ENCODE data around the gene PGS1. TPM values are rescaled to one million over a fixed set of nuclear protein-coding genes. Genes with fewer than 3 reads are reported as not detected.

The PGS1 gene
- total RNA-seq, 1 donor from 2014 or later, result 50.2 TPM

GRCh38 chr17:78335209-78335608 is 43.2 kb upstream of the PGS1 start:
- TF ChIP-seq CTCF (IDR thresholded peaks at IDR 0.05; ENCODE audit: partially characterized antibody, unreplicated experiment), result no peak
- Mint-ChIP-seq H3K27ac (ENCODE audit: unreplicated experiment) (no peak overlapping the region), H3K4me3 (ENCODE audit: unreplicated experiment) (no peak overlapping the region), H3K9me3 (ENCODE audit: unreplicated experiment) (peaks cover 4% of the 10 kb centered on the region), H3K36me3 (ENCODE audit: unreplicated experiment) (no peaks in the 10 kb centered on the region), H3K4me1 (ENCODE audit: low read depth, unreplicated experiment) (no peaks in the 10 kb centered on the region), H3K27me3 (ENCODE audit: unreplicated experiment) (peaks cover 5% of the 10 kb centered on the region)
- DNase-seq, result no peak

DNA sequence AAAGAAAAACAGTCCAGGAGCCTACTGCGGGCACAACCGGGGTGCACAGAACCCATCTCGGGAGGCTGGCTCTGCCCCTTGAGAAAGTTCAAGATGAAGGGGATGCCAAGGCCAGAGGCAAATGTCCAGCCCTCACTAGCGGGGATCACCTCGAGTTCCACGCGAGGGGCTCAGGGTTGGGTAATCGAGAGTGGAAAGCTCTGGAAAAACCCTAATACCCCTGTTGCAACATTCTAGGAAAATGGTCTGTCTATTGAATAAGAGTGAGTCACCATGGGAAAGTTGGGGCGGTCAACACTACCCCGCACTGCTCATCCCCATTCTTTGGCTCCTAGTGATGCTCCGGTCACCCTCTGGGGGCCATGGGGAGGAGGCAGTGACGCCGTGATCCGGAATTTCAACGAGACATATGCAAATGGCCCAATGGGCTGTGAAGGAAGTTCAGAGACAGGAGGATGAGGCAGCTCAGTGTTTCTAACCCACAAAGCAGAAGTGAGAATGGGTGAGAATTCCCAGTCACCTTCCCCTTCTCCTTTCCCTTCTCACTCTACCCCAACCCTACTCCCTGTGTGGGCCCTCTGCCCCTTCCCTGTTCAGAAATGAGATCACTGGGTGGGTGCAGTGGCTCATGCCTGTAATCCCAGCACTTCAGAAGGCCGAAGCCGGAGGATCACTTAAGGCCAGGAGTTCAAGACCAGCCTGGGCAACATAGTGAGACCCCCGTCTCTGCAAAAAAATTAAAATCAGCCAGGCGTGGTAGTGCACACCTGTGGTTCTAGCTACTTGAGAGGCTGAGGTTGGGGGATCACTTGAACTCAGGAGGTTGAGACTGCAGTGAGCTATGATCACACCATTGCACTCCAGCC is 41.0 kb upstream of the PGS1 start:
- H3K4me1 Mint-ChIP-seq (ENCODE audit: low read depth, unreplicated experiment), result peaks cover 1% of the 10 kb centered on the region
- no peak for DNase-seq
- peaks cover 1% of the 10 kb centered on the region for H3K9me3 Mint-ChIP-seq (ENCODE audit: unreplicated experiment)
- no peaks in the 10 kb centered on the region for H3K36me3 Mint-ChIP-seq (ENCODE audit: unreplicated experiment)
- no peak overlapping the region for H3K27ac Mint-ChIP-seq (ENCODE audit: unreplicated experiment)
- H3K4me3 Mint-ChIP-seq (ENCODE audit: unreplicated experiment), result no peak overlapping the region
- no peak for TF ChIP-seq CTCF (IDR thresholded peaks at IDR 0.05; ENCODE audit: partially characterized antibody, unreplicated experiment)
- peaks cover 5% of the 10 kb centered on the region for H3K27me3 Mint-ChIP-seq (ENCODE audit: unreplicated experiment)

DNA sequence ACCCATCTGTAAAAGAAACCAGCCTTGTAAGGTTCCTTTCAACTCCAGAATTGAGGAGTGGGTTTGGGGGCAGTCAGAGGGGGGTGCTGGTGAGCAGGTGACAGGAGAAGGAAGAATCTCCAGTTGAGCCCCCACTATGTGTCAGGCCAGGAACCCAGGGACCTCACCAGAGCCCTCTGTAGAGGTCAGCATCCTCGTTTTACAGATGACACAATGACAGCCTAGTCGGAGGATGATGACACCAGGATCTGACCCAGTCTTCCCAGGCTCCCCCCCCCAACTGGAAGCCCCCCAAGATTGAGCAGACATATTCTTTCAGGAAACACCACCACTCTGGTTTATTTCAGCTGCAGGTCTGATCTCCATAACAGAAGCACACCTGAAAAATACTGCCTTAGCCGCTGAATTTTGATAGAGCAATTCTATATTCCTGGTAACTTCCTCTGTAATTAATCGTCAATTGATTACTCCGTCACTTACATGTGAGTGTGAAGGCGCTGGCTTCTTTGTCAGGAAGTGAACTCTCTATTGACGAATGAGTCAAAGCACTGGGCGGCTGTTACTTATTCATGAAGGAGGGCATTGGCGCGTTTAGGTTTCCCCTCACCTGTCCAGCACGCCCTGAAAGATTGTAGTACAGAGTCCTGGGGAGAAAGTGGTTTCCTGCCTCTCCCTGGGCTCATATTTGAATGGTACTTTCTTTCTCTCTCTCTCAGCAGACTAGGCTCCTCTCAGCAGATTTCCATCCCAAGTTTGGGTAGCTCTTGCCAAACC is 39.8 kb upstream of the PGS1 start:
- no peak for DNase-seq
- no peak overlapping the region for H3K27ac Mint-ChIP-seq (ENCODE audit: unreplicated experiment)
- peaks cover 1% of the 10 kb centered on the region for H3K9me3 Mint-ChIP-seq (ENCODE audit: unreplicated experiment)
- no peak for TF ChIP-seq CTCF (IDR thresholded peaks at IDR 0.05; ENCODE audit: partially characterized antibody, unreplicated experiment)
- no peaks in the 10 kb centered on the region for H3K36me3 Mint-ChIP-seq (ENCODE audit: unreplicated experiment)
- H3K4me1 Mint-ChIP-seq (ENCODE audit: low read depth, unreplicated experiment), result peaks cover 1% of the 10 kb centered on the region
- H3K27me3 Mint-ChIP-seq (ENCODE audit: unreplicated experiment), result peaks cover 5% of the 10 kb centered on the region
- H3K4me3 Mint-ChIP-seq (ENCODE audit: unreplicated experiment), result no peak overlapping the region

DNA sequence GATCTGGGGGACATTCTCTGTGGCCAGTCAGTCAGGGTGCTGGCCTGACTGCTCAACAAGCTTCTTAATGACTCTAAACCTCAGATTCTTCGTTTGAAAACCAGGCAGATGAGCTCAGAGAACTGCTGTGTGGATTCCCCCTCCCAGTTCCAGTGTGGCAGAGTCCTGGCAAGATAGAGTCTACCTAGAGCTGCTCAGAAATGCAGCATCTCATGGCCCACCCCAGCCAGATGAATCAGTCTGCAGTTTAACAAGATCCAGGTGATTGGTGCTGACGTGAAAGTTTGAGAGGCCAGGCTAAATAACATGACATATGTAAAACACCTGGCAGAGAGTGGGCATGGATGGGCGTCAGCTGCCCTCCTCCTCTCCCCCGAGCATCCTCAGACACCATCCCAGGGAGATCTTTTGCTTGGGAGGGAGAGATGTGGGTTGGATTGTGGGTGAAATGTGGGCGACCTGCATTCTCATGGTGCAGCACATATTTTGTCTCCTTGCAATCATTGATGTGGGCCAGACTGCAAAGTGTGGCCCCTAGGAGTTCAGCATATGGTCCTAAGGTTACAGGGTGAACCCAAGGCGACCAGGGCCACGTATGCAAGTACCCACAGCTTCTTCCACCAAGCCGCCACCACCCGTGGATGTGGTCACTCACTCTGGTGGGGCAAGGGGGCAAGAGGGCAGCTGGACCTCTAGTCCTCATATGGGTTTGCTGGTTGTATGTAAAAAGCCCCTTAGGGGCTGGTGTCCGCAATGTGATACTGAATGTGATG is 38.1 kb upstream of the PGS1 start:
- DNase-seq, result no peak
- no peak overlapping the region for H3K27ac Mint-ChIP-seq (ENCODE audit: unreplicated experiment)
- H3K4me3 Mint-ChIP-seq (ENCODE audit: unreplicated experiment), result peak overlapping the region; percentile 26
- H3K27me3 Mint-ChIP-seq (ENCODE audit: unreplicated experiment), result peaks cover 2% of the 10 kb centered on the region
- peaks cover 3% of the 10 kb centered on the region for H3K4me1 Mint-ChIP-seq (ENCODE audit: low read depth, unreplicated experiment)
- no peaks in the 10 kb centered on the region for H3K36me3 Mint-ChIP-seq (ENCODE audit: unreplicated experiment)
- TF ChIP-seq CTCF (IDR thresholded peaks at IDR 0.05; ENCODE audit: partially characterized antibody, unreplicated experiment), result no peak
- no peaks in the 10 kb centered on the region for H3K9me3 Mint-ChIP-seq (ENCODE audit: unreplicated experiment)

Data from glutamatergic neuron (in vitro differentiated cells).